ENCODE data around the gene ACTG1.

DNA sequence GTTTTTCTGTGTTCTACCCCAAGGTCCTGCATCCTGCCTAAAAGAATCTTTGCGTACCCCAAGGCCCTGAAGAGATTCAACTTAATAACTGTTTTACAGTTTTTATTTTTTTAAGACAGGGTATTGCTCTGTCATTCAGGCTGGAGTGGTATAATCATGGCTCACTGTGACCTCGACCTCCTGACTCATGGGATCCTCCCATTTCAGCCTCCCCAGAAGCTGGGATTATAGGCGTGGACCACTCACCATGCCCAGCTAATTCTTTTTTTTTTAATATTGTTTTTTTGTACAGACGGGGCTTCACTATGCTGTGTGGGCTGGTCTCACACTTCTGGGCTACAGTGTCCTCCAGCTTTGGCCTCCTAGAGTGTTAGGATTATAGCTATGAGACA lies 48.9 kb upstream of the ACTG1 start:
- TF ChIP-seq, protein P1, sequence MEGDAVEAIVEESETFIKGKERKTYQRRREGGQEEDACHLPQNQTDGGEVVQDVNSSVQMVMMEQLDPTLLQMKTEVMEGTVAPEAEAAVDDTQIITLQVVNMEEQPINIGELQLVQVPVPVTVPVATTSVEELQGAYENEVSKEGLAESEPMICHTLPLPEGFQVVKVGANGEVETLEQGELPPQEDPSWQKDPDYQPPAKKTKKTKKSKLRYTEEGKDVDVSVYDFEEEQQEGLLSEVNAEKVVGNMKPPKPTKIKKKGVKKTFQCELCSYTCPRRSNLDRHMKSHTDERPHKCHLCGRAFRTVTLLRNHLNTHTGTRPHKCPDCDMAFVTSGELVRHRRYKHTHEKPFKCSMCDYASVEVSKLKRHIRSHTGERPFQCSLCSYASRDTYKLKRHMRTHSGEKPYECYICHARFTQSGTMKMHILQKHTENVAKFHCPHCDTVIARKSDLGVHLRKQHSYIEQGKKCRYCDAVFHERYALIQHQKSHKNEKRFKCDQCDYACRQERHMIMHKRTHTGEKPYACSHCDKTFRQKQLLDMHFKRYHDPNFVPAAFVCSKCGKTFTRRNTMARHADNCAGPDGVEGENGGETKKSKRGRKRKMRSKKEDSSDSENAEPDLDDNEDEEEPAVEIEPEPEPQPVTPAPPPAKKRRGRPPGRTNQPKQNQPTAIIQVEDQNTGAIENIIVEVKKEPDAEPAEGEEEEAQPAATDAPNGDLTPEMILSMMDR (IDR thresholded peaks at IDR 0.05) = no peak
- TF ChIP-seq POLR2AphosphoS5 (IDR thresholded peaks at IDR 0.05; ENCODE audit: insufficient read depth in 1 of 2, low read depth in 1 of 2) (no peak), POLR2A (IDR thresholded peaks at IDR 0.05) (no peak)

All from vagina (tissue), 2 donors.